Activated CD4-positive, alpha-beta T cell treated with anti-CD3 and anti-CD28 coated beads for 1 hour (primary cell): Measurements from ENCODE around the gene FHL5.
"Not testable (repeated sequence)": the region's sequence is repeated elsewhere in the genome, so short reads cannot be mapped to it uniquely, and the experiment has no call there.

Experiments
- DNase-seq: peaks from one replicate; pipeline ENCODE4 v3.0.0-alpha.2; 2020

The FHL5 gene, protein sequence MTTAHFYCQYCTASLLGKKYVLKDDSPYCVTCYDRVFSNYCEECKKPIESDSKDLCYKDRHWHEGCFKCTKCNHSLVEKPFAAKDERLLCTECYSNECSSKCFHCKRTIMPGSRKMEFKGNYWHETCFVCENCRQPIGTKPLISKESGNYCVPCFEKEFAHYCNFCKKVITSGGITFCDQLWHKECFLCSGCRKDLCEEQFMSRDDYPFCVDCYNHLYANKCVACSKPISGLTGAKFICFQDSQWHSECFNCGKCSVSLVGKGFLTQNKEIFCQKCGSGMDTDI

DNA sequence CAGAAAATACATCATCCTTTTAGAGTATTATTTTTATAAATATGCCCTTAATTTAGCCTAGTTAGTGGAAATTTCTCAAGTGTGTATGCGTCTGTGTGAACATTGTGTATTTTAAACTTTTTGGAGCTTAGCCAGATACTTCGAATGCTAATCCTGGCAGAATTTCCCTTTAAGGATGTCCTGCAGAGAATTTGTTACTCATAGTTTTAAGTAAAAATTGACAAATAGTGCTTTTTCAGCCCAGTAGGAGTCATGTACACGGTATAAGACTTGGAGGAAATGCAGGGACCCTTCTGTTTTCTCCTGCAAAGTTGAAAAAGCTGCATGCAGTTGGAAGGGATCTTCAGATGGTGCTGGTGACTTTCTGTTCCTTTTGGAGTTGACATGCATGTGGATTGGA lies at the start of gene FHL5:
Gene FHL5 (plus strand): TSS at position 243 of the 400 bp plus-strand sequence. CDS start 40,486 bp downstream, outside the sequence.
- DNase-seq: no peak

GRCh38 chr6:96520171-96521115 lies 42.5 kb upstream of the FHL5 start:
- no peak for DNase-seq

DNA sequence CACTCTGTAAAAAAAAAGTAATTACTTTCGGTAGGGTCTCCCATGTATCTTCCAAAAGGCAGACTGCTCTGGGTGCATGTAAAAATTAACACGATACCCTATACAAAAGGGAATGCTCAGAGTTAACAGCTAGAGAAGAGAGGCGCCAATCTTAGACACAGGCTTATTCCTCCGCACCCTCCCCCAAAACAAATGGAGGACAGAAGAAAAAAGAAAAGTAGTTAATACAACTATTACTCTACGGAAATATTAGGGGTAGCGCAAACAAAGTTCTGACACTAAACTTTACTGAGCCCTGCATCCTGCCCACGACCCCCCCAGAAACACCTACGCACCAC lies 41.7 kb upstream of the FHL5 start:
- DNase-seq: no peak

GRCh38 chr6:96521644-96522464 lies 41.1 kb upstream of the FHL5 start, which contains the start of gene UFL1:
TSS of gene UFL1 (plus strand) at chr6:96521806. CDS start at chr6:96521874, 68 bp downstream.
- peak; percentile 87 for DNase-seq

DNA sequence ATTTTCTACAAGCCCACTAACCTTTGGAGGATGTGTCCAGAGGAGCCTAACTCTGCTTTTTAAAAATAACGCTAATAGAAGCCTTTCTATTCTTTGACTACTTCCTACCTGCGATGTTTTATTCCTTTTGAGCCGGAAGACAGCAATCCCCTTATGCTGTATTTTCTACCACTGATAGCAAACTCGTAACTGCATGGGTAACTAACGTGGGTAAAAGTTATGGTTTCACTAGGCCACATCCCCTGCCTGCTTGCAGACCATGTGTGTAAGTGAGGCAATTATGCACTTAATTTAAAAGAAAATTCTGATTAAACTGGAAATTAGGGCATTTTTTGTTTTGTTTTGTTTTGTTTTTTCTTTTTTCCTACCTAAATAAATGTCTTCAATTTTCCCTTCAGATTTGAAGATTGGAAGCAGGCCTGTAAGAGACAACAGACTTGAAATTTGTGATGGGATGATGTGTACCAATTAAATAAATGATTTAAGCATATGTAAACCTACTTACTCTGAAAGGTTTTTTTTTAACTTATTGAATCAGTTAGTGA lies 40.4 kb upstream of the FHL5 start:
- no peak for DNase-seq

- DNase-seq: no peak
Observed at GRCh38 chr6:96528193-96528592, 34.7 kb upstream of the FHL5 start.

- DNase-seq: no peak
Observed at GRCh38 chr6:96532399-96532798, 30.5 kb upstream of the FHL5 start.

DNA sequence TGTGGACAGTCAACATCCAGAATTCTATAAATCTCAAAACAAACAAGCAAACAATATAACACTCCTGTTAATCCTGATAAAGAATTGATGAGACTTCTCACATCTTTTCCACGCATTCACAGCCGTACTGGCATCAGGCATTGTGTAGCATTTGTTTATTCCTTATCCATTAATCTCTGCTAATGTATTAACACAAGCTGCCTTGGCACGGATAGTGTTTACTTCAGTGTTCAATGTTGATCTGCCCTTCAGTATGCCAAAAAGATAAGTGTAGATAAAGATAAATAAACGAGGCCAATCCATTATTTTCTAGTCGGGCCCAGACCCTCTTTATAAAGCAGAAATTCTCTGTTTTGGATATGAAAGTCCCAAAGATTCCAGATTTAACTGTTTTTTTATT lies 25.2 kb upstream of the FHL5 start:
- DNase-seq: no peak

DNA sequence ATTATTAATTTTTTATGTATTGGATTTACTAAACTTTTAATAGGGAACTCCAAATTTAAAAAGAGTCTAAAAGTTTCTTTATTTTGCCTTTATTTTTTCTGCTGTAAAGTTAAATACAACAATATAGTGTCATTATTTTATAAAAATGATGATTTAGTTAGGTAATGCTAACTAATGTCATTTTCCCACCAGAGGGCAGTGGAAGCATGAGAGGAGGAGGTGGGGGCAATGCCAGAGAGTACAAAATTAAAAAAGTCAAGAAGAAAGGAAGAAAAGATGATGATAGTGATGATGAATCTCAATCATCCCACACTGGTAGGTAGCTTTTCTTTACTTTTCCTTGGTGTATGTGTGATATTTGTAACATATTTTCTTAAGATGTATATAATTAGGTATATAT lies 20.2 kb upstream of the FHL5 start:
- no peak for DNase-seq

GRCh38 chr6:96545882-96546281 lies 17.0 kb upstream of the FHL5 start:
- no peak for DNase-seq

- no peak for DNase-seq
Observed at GRCh38 chr6:96547654-96548053, 15.3 kb upstream of the FHL5 start.

GRCh38 chr6:96554558-96554957 lies 8.4 kb upstream of the FHL5 start:
- DNase-seq: no peak

DNA sequence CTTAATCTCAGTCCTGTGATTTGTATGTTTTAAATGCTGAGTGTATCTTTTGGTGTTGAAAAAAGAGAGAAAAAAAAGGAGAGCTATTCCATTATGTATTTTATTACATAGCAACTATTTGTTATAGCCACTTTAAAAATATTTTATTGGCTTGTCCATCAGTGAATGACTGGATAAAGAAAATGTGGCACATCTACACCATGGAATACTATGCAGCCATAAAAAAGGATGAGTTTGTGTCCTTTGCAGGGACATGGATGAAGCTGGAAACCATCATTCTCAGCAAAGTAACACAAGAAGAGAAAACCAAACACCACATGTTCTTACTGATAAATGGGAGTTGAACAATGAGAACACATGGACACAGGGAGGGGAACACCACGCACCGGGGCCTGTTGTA lies 3.2 kb upstream of the FHL5 start:
- not testable (repeated sequence) for DNase-seq

DNA sequence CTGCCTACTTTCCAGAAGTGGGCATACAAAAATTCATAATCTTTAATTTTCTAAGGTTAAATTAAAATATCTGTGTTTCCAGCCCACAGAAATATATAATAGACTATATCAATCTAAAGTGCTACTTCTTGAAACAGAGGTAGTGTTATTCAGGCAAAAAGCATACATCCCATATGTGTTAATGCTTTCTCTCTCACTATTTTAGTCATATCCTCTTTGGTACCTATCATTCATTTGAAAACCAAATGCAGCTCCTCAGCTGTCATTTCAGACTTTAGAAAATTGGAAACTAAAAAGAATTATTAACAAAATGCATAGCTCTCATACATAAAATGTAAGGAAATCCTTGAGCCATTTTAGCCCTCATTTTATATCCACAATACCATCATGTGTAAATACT lies 925 bp downstream of the FHL5 start:
- no peak for DNase-seq

- DNase-seq: no peak
Observed at GRCh38 chr6:96570053-96570452, 7.1 kb downstream of the FHL5 start.

GRCh38 chr6:96571551-96571950 lies 8.6 kb downstream of the FHL5 start:
- no peak for DNase-seq

DNA sequence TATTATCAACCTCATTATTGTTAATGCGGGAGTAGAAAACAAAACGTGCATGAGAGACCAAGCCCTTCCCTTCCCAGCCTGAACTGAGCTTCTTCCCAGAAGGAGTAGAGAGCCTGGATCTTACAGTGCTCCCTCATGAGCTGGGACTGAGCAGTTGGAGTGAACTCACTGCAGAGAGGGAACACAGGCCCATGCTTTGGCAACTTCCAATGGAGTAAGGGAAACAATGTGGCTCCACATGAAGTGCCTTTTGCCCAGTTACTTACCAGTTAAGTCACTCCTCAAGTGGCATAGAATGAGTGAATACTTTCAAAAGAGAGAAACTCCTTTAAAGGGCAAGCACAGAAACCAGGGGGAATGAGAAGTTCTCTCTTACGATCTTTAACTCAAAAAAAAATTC lies 12.4 kb downstream of the FHL5 start:
- DNase-seq: no peak

DNA sequence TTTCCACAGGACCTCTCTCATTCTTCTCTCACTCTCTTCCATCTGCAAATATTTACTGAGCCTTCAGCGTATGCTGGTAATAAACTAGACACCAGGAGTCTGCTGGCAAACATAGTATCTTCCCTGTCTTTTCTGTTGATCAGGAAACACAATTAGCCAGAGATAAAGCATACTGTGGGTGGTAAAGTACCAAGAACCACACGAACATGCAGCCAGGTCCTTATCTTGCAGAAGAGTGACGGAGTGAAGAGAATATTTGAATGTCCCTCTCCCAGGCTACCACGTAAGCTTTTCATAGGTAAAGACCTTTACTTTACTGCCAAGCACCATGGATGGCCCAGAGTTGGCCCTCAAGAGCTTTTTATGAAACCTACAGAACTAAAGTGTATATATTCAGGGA lies 13.3 kb downstream of the FHL5 start:
- DNase-seq: no peak

GRCh38 chr6:96582021-96582420 lies 19.1 kb downstream of the FHL5 start:
- no peak for DNase-seq

DNA sequence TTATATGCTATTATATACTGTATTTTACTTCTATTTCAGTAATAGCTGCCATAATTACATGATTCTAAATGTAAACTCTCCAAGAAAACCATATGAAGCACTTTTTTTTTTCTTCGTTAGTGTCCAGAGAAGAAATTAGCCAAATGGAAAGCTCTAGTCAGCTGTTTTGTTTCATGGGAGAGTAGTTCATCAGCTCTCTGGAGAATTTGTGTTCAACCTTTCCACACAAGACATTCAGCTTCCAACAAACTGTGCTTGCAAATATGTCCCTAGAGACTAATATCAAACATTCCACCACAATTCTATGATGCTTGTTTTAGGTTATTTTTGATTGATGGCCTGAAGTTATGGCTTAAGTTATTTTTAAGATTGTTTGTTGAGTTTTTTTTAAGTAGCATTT lies 19.5 kb downstream of the FHL5 start:
- DNase-seq: no peak

- DNase-seq: no peak
Observed at GRCh38 chr6:96604420-96604819, 41.5 kb downstream of the FHL5 start.

GRCh38 chr6:96608074-96608473 lies 45.1 kb downstream of the FHL5 start:
- DNase-seq: no peak

GRCh38 chr6:96610019-96610418 lies 47.1 kb downstream of the FHL5 start:
- DNase-seq: no peak
